GM12873 (cell line): ENCODE data around the gene DTX1.

Experiments used
- TF ChIP-seq, protein P1 (sequence below): IDR thresholded peaks from 2 replicates; pipeline ENCODE4 v1.5.1; 2012; ENCODE audit warnings: low read depth, mild to moderate bottlenecking, moderate library complexity, low read length, control low read depth; ENCODE audit not compliant: insufficient read depth; ENCODE audit errors: missing control alignments

DTX1 gene

DNA sequence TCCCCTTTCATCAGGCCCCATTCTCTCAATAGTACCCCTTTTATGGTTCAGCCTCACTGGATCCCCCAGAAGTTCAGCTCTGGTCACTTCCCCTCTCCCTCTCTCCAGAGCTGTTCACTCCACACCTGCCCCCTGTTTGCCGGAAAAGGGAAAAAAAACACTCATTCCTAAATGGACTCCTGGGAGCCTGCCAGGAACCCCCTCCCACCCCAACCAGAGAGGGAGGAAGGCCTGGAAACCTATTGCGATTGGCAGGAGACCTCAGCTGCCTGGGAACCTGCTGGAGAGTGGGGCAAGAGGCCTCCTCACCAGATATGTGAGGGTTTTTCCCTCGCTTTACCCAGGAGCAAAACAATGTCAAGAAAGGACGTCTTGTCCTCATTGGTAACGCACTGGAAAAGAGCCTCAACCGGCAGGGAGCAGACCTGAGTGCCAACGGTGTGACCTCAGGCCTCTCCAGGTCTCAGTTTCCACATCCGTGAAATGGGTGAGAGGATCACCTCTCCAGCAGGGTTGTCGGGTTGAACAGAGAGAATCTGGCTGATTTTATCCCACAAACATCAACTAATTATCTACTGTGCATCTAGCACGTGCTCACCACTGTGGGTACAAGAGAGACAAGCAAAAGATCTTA is 4.6 kb downstream of the DTX1 start:
- TF ChIP-seq, protein P1, sequence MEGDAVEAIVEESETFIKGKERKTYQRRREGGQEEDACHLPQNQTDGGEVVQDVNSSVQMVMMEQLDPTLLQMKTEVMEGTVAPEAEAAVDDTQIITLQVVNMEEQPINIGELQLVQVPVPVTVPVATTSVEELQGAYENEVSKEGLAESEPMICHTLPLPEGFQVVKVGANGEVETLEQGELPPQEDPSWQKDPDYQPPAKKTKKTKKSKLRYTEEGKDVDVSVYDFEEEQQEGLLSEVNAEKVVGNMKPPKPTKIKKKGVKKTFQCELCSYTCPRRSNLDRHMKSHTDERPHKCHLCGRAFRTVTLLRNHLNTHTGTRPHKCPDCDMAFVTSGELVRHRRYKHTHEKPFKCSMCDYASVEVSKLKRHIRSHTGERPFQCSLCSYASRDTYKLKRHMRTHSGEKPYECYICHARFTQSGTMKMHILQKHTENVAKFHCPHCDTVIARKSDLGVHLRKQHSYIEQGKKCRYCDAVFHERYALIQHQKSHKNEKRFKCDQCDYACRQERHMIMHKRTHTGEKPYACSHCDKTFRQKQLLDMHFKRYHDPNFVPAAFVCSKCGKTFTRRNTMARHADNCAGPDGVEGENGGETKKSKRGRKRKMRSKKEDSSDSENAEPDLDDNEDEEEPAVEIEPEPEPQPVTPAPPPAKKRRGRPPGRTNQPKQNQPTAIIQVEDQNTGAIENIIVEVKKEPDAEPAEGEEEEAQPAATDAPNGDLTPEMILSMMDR, result no peak

DNA sequence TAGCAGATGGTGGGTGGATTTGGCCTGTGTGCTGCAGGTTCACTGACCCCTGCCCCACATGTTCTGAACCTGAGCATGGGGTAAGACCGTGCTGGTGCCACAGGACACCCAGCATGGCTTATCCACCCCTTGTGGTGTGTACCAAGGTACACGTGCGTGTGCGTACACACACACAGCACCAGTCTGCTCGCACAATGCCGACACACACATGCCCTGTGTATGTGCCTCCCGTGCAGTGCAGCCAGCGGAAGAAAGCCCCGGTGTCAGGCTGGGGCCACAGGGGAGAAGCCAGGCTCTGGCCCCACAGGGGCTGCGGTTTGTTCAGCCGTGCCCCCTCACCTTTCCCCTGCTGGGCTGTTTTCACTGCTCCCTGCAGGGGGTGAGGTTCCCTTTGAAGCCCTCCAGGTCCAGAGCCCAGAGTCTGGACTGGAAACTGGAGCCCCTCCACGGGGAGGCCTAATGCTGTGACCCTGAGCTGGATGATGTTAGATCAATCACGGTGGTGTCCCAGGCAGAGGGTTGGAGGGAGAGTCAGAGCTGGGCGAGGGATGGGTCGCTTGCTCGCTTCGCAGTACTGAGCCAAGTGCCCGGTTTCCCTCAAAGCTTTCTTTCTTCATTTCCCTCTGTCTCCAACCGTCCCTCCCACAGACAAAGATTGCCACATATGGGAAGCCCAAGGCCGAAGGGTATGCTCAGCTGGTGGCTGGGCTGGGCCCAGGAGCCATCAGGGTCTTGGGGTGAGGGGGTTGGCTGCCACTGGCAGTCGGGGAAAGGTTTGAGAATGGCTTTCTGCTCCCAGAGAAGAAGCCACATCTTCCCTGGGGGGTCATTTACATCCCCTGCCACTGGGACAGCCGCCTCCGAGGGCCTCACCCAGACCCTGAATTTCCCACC is 6.2 kb downstream of the DTX1 start:
- TF ChIP-seq, protein P1, result no peak

DNA sequence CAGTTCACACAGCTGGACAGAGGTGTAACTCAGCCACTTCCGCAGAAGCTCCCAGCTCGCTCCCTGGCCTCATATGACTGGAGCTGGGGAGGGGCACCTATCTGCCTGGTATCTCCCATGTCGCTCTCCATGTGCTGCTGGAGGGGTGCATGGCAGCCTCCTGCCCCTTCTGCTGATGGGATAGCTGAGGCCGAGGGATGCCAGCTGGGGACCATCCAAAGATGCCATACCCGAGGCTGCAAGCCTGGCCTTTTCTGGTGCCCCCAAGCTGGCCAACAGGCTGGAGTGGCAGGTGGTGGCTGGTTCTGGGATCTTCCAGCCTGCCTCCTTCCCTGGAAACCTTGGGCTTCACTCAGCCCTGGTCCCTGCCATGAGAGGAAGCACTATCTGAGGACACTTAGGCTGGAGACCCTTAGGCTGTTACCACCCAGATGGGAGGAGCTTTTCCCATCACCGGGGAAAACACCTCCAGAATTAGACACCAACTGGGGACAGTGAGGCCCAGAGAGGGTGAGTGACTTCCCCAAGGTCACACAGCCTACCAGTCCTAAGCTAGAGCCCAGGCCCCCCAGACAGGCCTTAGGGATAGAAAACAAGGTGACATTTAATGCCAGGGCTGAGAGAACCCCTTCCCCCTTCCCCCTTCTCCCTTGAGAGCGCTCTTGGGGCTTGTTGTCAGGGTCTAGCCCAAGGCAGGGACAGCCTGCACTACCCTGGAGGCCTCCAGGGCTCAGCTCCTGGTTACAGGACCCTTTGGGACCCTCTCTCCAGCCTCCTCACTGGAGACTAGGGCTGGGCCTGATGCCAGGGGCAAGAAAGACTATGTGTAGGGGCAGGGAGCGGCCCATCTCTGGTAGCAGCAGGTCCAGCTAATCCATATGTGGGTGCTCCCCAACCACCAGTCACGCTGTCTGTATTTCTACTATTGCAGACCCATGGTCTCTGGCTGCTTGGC is 7.1 kb downstream of the DTX1 start:
- TF ChIP-seq, protein P1, result no peak

DNA sequence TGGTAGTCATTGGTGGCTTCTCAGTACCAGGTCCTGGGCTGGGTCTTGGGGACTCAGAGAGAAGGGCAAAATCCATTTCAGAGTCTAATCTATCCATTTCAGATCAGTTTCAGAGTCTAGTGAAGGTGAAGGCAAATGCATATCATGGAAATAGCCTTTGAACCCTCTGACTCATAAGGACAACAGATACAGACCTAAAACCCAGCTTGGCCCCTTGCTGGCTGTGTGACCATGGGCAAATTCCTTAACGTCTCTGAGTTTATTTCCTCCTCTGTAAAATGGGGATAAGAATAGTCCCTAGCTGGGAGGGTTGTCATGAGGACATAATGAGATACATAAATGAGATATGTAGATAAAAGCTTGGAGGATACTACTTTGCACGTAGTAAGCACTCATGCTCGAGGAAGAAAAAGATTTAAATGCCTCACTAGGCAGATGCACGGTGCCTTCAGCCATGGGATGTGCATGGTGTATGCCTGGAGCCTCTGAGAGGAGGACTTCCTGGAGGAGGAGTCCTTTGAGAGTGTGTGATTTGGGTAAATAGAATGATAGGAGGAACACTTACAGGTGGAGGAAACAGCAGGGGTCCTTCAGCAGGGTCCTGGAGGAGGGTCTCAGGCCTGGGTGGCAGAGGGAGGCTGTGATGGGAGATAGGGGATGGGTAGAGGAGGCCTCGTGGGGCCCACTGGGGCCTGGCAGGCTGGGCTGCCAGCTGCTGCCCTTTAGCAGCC is 8.0 kb downstream of the DTX1 start:
- TF ChIP-seq, protein P1, result no peak

DNA sequence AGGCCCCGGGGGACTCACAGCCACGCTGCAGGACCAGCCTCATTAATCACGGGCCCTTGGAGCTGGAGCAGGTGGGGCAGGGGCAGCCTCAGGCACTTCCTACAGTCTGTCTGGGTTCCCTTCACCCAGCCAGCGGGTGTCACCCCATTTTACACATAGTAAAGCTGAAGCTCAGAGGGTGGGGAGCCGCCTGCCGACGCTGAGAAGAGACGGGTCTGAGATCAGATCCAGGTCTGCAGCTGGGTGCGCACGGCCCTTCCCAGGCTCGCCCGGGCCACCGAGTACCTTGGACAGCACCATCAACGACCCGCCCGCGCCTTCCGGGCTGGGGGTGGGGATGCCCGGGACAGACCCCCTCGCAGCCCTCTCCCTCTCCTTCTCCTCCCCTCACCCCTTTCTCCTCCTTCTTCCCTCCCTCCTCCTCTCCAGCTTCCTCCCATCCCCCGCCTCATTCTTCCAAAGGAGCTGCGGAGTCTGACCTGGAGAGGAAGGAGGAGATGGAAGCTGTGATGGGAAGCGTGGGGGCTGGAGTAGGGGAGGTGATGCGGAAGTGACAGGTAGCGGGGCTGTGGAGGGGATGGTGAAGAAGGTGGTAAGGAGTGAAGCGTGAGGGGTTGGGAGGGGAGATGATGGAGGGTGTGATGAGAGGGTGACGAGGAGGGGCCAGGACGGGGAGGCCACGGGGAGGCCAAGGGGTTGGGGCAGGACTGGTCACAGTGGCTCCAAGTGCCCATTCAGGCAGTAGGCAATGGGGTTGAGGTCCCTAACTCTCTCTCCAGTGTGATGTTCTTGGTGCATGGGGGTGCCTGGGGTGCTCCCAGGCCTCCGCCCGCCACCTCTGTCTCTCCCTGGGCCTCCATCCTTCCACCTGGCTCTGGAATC is 8.8 kb downstream of the DTX1 start:
- TF ChIP-seq, protein P1, result no peak

DNA sequence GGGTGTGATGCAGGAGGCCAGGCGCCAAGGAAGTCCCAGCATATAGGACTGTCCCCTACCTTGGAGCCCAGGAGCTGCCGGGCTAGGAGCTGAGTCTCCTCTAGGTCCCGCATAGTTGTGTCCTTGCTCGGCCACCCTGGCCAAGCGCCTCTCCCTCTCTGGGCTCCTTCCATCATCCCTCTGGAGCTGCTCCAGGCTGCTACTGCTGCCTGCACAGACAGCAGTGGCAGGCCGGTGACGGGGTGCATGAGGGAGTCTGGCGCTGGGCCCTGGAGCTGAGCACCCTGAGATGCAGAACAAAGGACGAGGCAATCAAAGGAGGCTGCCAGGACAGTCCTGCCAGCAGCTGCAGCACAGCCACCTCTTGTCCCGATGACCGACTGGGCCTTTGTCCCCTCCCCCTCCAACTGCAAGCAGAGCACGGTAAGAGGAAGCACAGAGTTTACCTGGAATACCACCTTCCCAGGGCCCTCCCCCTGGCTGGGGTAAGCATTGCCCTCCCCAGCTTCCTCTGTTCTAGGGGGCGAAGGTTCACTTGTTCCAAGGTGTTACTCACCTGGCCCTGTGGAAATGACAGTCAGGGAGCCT is 10.4 kb downstream of the DTX1 start:
- TF ChIP-seq, protein P1, result no peak
